Testis (tissue), 2 donors: ENCODE measurements around the gene KDM4C.

ENCODE experiments used
- CTCF ChIP-seq, 3 experiments: fragments of 450-650 bp in 2 of 3; fragments of 200-600 bp in 1 of 3; sonication (generic) in 1 of 3; IDR thresholded peaks; one replicate each; pipeline ENCODE4 v1.5.1; 2016 to 2019; ENCODE audit warnings: antibody characterized with exemption in 3 of 3, mild to moderate bottlenecking in 2 of 3, moderate library complexity in 1 of 3
- POLR2A ChIP-seq: fragments of 450-650 bp; IDR thresholded peaks from one replicate; pipeline ENCODE4 v1.6.1; 2017; ENCODE audit warnings: antibody characterized with exemption, mild to moderate bottlenecking, moderate library complexity

- no peak for TF ChIP-seq CTCF (IDR thresholded peaks at IDR 0.05)
- no peak for TF ChIP-seq POLR2A
Observed at GRCh38 chr9:7223981-7224380, 466.2 kb downstream of the KDM4C start.
